ENCODE results near the gene TMEM25.
"Not testable (repeated sequence)": the region's sequence is repeated elsewhere in the genome, so short reads cannot be mapped to it uniquely, and the experiment has no call there.

The TMEM25 gene

DNA sequence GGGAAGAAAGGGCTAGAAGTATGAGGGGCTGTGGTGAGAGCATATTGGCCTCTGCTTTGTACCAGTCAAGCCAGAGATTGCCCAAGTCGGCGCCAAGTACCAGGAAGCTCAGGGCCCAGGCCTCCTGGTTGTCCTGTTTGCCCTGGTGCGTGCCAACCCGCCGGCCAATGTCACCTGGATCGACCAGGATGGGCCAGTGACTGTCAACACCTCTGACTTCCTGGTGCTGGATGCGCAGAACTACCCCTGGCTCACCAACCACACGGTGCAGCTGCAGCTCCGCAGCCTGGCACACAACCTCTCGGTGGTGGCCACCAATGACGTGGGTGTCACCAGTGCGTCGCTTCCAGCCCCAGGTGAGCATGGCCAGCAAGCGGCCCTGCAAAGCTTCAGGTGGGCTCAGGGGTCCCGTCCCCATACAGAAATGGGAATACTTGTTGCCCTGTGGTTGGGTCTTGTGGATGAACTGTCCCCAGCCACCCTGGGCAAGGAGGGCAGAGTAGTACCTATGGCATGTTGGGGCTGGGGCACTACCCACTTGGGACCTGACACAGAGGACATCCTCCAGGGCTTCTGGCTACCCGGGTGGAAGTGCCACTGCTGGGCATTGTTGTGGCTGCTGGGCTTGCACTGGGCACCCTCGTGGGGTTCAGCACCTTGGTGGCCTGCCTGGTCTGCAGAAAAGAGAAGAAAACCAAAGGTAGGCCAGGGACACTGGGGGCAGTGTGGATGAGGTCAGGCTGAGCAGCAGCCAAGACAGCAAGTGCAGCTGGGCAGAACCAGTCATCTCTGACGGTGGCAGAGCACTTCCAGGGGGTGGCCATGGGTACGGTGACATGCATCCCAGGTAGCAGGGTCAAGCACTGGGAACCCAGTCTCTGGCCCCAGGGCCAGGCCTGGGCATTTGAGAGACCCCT, 2.1 kb downstream of the TMEM25 start:
- no peak for DNase-seq (ENCODE audit: low read depth)

GRCh38 chr11:118533769-118534729, 3.1 kb downstream of the TMEM25 start:
- no peak for DNase-seq (ENCODE audit: low read depth)

DNA sequence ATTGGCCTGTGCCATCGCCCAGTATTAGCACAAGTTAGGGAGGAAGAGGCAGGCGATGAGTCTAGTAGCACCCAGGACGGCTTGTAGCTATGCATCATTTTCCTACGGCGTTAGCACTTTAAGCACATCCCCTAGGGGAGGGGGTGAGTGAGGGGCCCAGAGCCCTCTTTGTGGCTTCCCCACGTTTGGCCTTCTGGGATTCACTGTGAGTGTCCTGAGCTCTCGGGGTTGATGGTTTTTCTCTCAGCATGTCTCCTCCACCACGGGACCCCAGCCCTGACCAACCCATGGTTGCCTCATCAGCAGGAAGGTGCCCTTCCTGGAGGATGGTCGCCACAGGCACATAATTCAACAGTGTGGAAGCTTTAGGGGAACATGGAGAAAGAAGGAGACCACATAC, 4.3 kb downstream of the TMEM25 start:
- no peak for DNase-seq (ENCODE audit: low read depth)

DNA sequence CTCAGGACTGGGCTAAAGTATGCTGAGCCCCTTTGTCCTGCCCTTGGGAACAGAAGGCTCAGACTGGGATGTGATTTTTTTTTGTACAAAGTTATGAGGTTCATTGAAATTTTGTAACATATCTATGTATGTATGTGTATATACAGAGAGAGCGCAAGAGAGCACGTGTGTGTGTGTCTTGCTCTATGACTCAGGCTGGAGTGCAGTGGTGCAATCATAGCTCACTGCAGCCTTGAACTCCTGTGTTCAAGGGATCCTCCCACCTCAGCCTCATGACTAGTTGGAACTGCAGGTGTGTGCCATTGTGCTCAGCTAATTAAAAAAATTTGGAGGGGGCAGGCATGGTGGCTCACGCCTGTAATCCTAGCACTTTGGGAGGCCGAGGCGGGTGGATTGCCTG, 5.7 kb downstream of the TMEM25 start:
- no peak for DNase-seq (ENCODE audit: low read depth)

DNA sequence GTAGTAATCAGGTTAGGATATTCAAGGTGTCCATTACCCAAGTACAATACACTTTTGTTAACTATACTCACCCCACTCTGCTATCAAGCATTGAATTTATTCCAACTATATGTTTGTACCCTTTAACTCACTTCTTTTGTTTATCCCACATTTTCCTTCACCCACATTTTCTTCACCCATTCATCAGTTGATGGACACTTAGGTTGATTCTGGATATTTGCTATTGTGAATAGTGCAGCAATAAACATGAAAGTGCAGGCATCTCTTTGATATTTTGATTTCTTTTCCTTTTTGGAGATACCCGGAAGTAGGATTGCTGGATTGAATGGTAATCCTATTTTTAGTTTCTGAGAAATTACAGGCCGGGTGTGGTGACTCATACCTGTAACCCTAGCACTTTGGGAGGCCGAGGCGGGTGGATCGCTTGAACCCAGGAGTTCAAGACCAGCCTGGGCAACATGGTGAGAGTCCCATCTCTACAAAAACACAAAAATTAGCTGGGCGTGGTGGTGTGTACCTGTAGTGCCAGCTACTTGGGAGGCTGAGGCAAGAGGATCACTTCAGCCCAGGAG, 6.5 kb downstream of the TMEM25 start:
- no peak for DNase-seq (ENCODE audit: low read depth)

DNA sequence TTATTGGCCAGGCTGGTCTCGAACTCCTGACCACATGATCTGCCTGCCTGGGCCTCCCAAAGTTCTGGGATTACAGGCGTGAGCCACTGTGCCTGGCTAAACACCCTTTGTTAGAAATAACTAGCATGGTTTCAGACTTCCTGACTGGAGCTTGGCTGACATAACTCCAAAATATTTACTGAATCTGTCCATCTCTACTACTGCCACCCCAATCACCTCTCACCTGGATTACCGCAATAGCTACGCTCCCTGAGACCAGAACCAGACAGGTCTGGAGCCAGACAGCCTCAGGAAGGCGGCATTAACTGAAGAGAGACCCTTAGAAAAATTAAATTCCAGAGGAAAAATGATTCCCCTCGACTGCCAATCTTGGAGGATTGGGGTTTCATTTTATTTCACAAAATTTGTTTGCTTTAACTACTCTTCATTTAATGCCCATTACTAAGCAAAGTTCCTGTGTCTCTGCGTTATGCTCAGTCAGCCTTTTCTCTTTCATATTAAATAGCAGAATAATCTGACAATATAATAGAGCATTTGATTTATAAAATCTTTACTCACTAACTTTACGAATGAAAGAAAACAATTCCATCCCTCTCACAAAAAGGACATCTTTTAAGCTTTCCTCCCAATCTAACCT, 13.1 kb downstream of the TMEM25 start:
- no peak for DNase-seq (ENCODE audit: low read depth)

GRCh38 chr11:118544647-118545010, 13.6 kb downstream of the TMEM25 start:
- DNase-seq (ENCODE audit: low read depth) = no peak

DNA sequence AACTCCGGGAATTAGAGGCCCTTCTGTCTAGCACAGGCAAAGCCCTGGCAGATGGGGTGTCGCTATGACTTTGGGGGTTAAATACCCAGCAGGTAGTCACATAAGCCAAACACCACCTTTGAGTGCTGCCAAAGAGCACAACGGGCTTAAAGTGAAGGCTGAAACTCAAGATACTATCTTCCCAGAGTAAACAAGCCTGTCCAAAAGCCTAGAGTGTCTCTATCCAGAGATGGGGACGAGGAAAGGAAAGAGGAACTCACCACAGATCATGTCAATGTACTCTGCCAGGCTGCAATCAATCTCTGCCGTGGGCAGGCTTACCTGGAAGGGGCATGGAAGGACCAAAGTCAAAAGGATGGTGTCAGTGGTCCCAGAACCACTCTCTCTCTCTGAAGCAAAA, 14.5 kb downstream of the TMEM25 start:
- no peak for DNase-seq (ENCODE audit: low read depth)

DNA sequence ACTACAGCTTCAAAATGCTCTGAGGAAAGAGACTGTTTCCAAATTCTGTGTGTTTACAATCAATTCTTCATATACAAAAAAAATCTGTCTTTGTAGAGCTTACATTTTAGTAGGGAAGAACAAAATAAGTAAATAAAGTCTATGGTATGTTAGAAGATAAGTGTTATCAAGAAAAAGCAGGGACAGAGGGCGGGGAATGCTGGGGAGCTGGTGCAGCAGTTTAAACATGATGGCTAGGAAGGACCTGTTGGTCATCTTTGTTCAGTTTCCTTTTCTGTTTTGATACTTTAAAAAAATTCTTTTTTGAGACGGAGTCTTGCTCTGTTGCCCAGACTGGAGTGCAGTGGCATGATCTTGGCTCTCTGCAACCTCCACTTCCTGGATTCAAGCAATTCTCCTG, 16.1 kb downstream of the TMEM25 start:
- no peak for DNase-seq (ENCODE audit: low read depth)

DNA sequence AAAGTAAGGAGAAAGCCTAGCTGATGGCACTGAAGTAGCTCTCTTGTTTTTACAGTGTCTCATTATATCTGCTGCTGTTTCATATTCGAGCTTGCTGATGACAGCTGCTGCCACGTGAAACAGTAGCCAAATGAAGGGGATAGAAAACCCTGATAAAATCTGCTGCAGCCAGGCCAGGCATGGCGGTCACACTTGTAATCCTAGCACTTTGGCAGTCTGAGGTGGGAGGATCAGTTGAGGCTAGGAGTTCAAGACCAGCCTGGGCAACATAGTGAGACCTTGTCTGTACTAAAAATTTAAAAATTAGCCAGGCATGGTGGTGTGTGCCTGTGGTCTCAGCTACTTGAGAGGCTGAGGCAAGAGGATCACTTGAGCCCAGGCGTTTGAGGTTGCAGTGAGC, 21.3 kb downstream of the TMEM25 start:
- DNase-seq (ENCODE audit: low read depth) = no peak

GRCh38 chr11:118560806-118561205, 29.8 kb downstream of the TMEM25 start:
- no peak for DNase-seq (ENCODE audit: low read depth)

- DNase-seq (ENCODE audit: low read depth) = no peak
Measured at GRCh38 chr11:118565051-118565450, 34.1 kb downstream of the TMEM25 start.

GRCh38 chr11:118569670-118570069, 38.7 kb downstream of the TMEM25 start:
- DNase-seq (ENCODE audit: low read depth) = no peak

DNA sequence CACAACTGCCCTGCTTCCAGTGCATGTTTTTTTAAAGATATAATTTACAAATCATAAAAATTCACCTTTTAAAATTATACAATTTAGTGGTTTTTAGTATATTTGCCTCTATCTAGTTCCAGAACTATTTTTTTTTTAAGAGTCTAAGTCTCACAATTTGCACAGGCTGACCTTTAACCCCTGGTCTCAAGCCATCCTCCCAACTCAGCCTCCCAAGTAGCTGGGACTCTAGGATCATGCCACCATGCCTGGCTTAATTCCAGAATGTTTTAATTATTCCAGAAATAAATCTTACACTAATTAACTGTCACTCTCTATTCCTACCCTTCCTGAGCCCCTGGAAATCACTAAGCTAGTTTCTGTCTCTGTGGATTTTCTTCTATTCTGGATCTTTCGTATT, 39.8 kb downstream of the TMEM25 start:
- DNase-seq (ENCODE audit: low read depth) = no peak

DNA sequence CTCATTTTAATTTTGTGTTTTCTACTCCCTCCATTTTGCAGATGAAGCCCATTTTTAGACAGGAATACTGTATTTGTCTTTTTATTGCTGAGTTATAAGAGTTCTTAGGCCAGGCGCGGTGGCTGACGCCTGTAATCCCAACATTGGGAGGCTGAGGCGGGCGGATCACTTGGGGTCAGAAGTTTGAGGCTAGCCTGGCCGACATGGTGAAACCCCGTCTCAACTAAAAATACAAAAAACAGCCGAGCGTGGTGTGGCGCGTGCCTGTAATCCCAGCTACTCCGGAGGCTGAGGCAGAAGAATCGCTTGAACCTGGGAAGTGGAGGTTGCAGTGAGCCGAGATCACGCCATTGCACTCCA, 40.7 kb downstream of the TMEM25 start:
- DNase-seq (ENCODE audit: low read depth) = not testable (repeated sequence)

- no peak for DNase-seq (ENCODE audit: low read depth)
Measured at GRCh38 chr11:118572061-118572980, 41.3 kb downstream of the TMEM25 start, which contains the start of gene ARCN1. TSS of gene ARCN1 (plus strand) at chr11:118572409. CDS start at chr11:118572548, 139 bp downstream.

GRCh38 chr11:118572981-118573550, 42.1 kb downstream of the TMEM25 start:
- DNase-seq (ENCODE audit: low read depth) = no peak

GRCh38 chr11:118574636-118575035, 43.6 kb downstream of the TMEM25 start:
- DNase-seq (ENCODE audit: low read depth) = no peak

GRCh38 chr11:118577995-118578394, 47.0 kb downstream of the TMEM25 start:
- not testable (repeated sequence) for DNase-seq (ENCODE audit: low read depth)

GRCh38 chr11:118581057-118581456, 50.1 kb downstream of the TMEM25 start:
- no peak for DNase-seq (ENCODE audit: low read depth)

Measured in GM04503 (cell line).